Psoas muscle (tissue), 8 donors: ENCODE data around the gene CFAP299. TPM values are rescaled to one million over a fixed set of nuclear protein-coding genes. Genes with fewer than 3 reads are reported as not detected.

Source experiments
- ATAC-seq, 4 donors: fragments of 200-7000 bp; cut with Tn5 transposase; one replicate each; pipeline ENCODE4 v1.9.1; 2020; ENCODE audit warnings: moderate library complexity in 3 of 4, mild to moderate bottlenecking in 2 of 4
- DNase-seq, 2 donors: peaks; one replicate each; pipeline ENCODE4 v3.0.0-alpha.2; 2020
- H3K27ac ChIP-seq: fragments of 200-600 bp; one replicate; pipeline ENCODE4 v1.8.0; 2022
- H3K27me3 ChIP-seq, 3 donors: fragments of 200-600 bp in 1 of 3; one replicate each; pipeline versions ENCODE4 v1.6.1 to v1.8.0; 2013 to 2022; ENCODE audit warnings: low read length in 2 of 3, mild to moderate bottlenecking in 2 of 3, moderate library complexity in 1 of 3; ENCODE audit not compliant: insufficient read depth in 3 of 3
- H3K36me3 ChIP-seq, 2 donors: fragments of 200-600 bp in 1 of 2; one replicate each; pipeline versions ENCODE4 v1.6.1 to v1.8.0; 2013 to 2022; ENCODE audit warnings: low read depth in 1 of 2, mild to moderate bottlenecking in 1 of 2, moderate library complexity in 1 of 2; ENCODE audit not compliant: insufficient read depth in 1 of 2
- H3K4me1 ChIP-seq: fragments of 200-600 bp; one replicate; pipeline ENCODE4 v1.8.0; 2022
- H3K4me3 ChIP-seq: fragments of 200-600 bp; one replicate; pipeline ENCODE4 v1.8.0; 2022; ENCODE audit warnings: mild to moderate bottlenecking
- H3K9me3 ChIP-seq: fragments of 200-600 bp; one replicate; pipeline ENCODE4 v1.8.0; 2022
- WGBS, 3 donors: extraction: QIAGEN DNeasy Blood & Tissue Kit; methylation state at CpG; one replicate each; pipeline versions ENCODE4 v1.1.6 to v1.1.7; 2013; 5-methylcytosine and 5-hydroxymethylcytosine counted together
- intact Hi-C, 2 donors: fragments of 100-400 bp; cut with DNase I; formaldehyde crosslinking; loops; one replicate each; pipeline versions ENCODE4 v1.11.0 to v1.14.2; 2022
- polyA plus RNA-seq, 3 donors: library from polyadenylated mRNA; stranded (reverse); fragments of 200-250 nt; gene quantifications; one replicate each; pipeline ENCODE4 v1.2.3, GENCODE V29; 2013
- total RNA-seq, 4 donors: library from RNA; stranded (reverse); fragmentation: NEBNext Ultra II Directional in 2 of 4; extraction: Animal tissue kit (Norgen Biotek cat#: 25700) in 2 of 4; gene quantifications; one replicate each; pipeline versions ENCODE4 v1.2.1 to v1.2.4, GENCODE V29; 2021 to 2023
- TF ChIP-seq, protein P1 (sequence below): fragments of 200-600 bp; IDR thresholded peaks from one replicate; pipeline ENCODE4 v1.8.0; 2022; ENCODE audit warnings: antibody characterized with exemption
- donor health status: healthy with polysubstance abuse.
- donor health status: DM: no; HTN: no; CAD: no; lungs with moderate emphysema.
- donor health status: Bipolar disorder and iron deficiency.
- donor health status: healthy.
- donor health status: DM: yes; HTN: yes; CAD: no.
- donor health status: DM: no; HTN: no; CAD: no.
- donor health status: DM: no; HTN: no; CAD: no.
- donor health status: DM: yes; HTN: yes; CAD: no.

CFAP299 gene
- total and polyA plus RNA-seq, 7 donors: not detected

DNA sequence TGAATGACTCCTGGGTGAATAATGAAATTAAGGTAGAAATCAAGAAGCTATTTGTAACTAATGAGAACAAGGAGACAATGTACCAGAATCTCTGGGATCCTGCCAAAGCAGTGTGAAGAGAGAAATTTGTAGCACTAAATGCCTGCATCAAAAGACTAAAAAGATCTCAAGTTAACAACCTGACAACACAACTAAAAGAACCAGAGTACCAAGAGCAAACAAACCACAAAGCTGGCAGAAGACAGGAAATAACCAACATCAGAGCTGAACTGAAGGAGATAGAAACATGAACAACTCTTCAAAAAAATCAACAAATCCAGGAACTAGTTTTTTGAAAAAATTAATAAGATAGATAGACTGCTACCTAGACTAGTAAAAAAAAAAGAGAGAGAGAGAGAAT, 8.4 kb downstream of the CFAP299 start:
- H3K36me3 ChIP-seq: no peaks in the 10 kb centered on the region
- H3K27ac ChIP-seq: no peak overlapping the region
- ATAC-seq (no peak), DNase-seq (no peak)
- peaks cover 9% of the 10 kb centered on the region for H3K9me3 ChIP-seq
- TF ChIP-seq, protein P1, sequence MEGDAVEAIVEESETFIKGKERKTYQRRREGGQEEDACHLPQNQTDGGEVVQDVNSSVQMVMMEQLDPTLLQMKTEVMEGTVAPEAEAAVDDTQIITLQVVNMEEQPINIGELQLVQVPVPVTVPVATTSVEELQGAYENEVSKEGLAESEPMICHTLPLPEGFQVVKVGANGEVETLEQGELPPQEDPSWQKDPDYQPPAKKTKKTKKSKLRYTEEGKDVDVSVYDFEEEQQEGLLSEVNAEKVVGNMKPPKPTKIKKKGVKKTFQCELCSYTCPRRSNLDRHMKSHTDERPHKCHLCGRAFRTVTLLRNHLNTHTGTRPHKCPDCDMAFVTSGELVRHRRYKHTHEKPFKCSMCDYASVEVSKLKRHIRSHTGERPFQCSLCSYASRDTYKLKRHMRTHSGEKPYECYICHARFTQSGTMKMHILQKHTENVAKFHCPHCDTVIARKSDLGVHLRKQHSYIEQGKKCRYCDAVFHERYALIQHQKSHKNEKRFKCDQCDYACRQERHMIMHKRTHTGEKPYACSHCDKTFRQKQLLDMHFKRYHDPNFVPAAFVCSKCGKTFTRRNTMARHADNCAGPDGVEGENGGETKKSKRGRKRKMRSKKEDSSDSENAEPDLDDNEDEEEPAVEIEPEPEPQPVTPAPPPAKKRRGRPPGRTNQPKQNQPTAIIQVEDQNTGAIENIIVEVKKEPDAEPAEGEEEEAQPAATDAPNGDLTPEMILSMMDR: no peak
- no peaks in the 10 kb centered on the region for H3K4me1 ChIP-seq
- H3K4me3 ChIP-seq: no peak overlapping the region
- intact Hi-C loops: no loop called here
- peaks cover 0 to 3% (median 0%) of the 10 kb centered on the region in 3 donors for H3K27me3 ChIP-seq

DNA sequence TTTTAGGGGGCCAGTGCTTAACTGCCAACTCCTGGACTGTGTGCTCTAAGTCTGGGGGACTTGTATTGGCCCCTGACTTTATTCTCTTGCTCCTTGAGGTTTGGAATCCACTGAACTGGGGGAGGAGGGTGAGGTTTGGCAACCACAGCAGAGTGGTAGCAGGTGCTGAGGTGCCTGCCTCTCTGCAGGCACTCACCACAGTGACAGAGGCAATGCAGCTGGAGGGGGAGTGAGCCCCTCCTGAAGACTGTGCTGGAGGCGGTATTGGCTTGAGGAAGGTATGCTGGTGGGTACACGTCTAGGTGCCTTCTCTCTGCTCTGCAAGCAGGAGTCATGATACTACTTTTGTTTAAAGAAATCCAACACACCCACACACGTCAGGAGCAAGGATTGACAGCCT, 24.6 kb downstream of the CFAP299 start:
- 33 to 45% (median 38%) methylated on average over 3 of the region's 3 CpGs for WGBS, 3 donors
- Histone ChIP-seq H3K9me3 (no peaks in the 10 kb centered on the region), H3K4me1 (no peaks in the 10 kb centered on the region), H3K4me3 (no peak overlapping the region), H3K27ac (no peak overlapping the region), H3K27me3 (no peaks in the 10 kb centered on the region), H3K36me3 (no peaks in the 10 kb centered on the region)
- TF ChIP-seq, protein P1: no peak
- intact Hi-C loops: loop anchor here (5.0 to 10.0 kb wide), 3 partner anchors 682 to 995 kb away; no protein-coding TSS in a partner anchor
- ATAC-seq (no peak), DNase-seq (no peak)

DNA sequence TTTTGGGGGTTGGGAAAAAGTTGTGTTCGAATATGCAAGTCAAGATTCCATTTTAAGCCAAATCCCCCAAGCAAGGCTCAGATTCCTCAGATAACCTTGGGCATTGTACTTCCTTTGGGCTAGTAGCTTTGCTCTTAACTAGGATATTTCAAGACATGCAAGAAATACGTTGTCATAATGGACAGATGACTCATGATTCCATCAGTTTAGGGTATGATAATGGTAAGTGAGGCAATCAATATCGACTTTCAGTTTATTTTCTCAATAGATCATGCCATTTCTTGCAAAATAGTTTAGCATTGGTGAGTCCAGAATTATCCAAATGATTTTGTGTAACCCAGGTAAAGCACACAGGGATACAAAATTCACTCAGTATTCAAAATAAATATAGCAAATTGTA, 25.4 kb downstream of the CFAP299 start:
- no peak for ATAC-seq
- Histone ChIP-seq H3K27ac (no peak overlapping the region), H3K36me3 (no peaks in the 10 kb centered on the region), H3K27me3 (no peaks in the 10 kb centered on the region), H3K4me3 (no peak overlapping the region), H3K9me3 (no peaks in the 10 kb centered on the region), H3K4me1 (no peaks in the 10 kb centered on the region)
- TF ChIP-seq, protein P1: no peak
- DNase-seq: no peak
- WGBS, 3 donors: 48 to 50% (median 49%) methylated on average over 3 of the region's 3 CpGs
- intact Hi-C loops: loop anchor here (5.0 to 10.0 kb wide), 3 partner anchors 681 to 994 kb away; no protein-coding TSS in a partner anchor

DNA sequence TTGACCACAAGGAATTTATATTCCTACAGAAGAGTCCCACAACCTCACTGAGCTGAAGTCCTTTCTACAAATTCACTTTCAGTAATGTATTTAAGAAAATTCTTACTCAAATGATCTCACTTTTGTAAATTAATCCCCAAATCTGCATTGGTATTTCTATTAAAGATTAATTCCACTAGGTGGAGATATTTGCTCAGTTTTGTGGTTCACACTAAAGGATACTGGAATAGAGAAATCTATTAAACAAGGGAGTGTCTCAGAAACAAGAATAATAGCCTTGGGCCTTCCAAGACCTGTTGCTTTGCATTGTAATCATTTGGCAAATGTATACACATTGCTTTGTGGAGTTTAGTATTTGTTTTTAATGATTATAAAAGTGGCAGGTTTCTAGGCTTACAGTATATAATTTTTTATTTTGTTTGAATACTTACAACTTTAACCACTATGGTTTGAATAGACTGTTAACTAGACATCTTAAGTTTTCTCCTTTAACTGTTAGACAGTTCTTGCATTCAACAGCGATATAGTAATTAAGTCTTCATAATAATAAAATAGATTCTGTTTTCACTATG, 25.9 kb downstream of the CFAP299 start:
- Histone ChIP-seq H3K4me3 (no peak overlapping the region), H3K9me3 (no peaks in the 10 kb centered on the region), H3K36me3 (no peaks in the 10 kb centered on the region), H3K27me3 (no peaks in the 10 kb centered on the region), H3K4me1 (peaks cover 3% of the 10 kb centered on the region), H3K27ac (no peak overlapping the region)
- ATAC-seq: no peak
- TF ChIP-seq, protein P1: peak; percentile 28
- 58 to 85% (median 83%) methylated on average over 1 of the region's 1 CpG for WGBS, 3 donors
- DNase-seq: no peak
- intact Hi-C loops: loop anchor here (5.0 to 10.0 kb wide), 3 partner anchors 681 to 993 kb away; no protein-coding TSS in a partner anchor
